Stimulated activated naive CD8-positive, alpha-beta T cell treated with anti-CD3 and anti-CD28 coated beads, Interleukin-15, amount 100 ng/mL, for 72 hours (primary cell): ENCODE results near the gene PIK3IP1.
"Not testable (repeated sequence)": the region's sequence is repeated elsewhere in the genome, so short reads cannot be mapped to it uniquely, and the experiment has no call there.

Source experiments
- ATAC-seq: fragments of 150-1000 bp; cut with Tn5 transposase; 2 replicates; pipeline ENCODE4 v1.10.0; 2021; ENCODE audit warnings: mild to moderate bottlenecking, moderate library complexity
- DNase-seq, 2 donors: peaks; one replicate each; pipeline ENCODE4 v3.0.0; 2021 to 2022
- H3K27ac Mint-ChIP-seq, 2 donors: one replicate each; pipeline ENCODE4 v1.8.0; 2022; ENCODE audit warnings: mild to moderate bottlenecking in 2 of 2, mixed read lengths in 2 of 2, moderate library complexity in 2 of 2
- H3K27me3 Mint-ChIP-seq: one replicate; pipeline ENCODE4 v1.8.0; 2022; ENCODE audit warnings: mixed read lengths
- H3K4me1 Mint-ChIP-seq: one replicate; pipeline ENCODE4 v1.8.0; 2022; ENCODE audit warnings: mild to moderate bottlenecking, mixed read lengths
- H3K4me3 Mint-ChIP-seq, 2 donors: one replicate each; pipeline ENCODE4 v1.8.0; 2022; ENCODE audit warnings: mild to moderate bottlenecking in 2 of 2, mixed read lengths in 2 of 2, moderate library complexity in 1 of 2
- H3K9me3 Mint-ChIP-seq, 2 donors: one replicate each; pipeline ENCODE4 v1.8.0; 2022; ENCODE audit warnings: mixed read lengths in 2 of 2

PIK3IP1 gene

DNA sequence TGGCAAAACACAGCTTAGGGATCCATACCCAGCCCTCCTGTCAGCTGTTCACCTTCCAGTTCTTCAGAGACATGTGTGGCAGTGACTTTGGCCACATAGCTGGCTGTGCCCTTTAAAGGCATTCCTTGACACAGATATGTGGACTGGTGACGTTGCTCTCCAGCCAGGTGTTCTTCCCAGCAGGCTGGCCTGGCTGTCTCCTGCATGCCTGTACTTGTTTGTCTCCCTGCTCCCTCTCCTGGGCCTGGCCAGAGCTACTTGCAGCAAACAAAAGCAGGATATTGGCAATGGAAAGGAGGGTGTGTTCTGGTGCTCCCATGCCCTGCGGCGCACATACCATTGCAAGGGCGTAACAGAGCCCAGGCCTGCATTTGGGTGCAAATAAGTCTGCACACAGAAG lies 38.3 kb downstream of the PIK3IP1 start:
- Mint-ChIP-seq H3K9me3 (no peaks in the 10 kb centered on the region), H3K4me3 (no peak overlapping the region), H3K27ac (no peak overlapping the region), H3K4me1 (peaks cover 8% of the 10 kb centered on the region), H3K27me3 (no peaks in the 10 kb centered on the region)
- DNase-seq (no peak), ATAC-seq (no peak)

DNA sequence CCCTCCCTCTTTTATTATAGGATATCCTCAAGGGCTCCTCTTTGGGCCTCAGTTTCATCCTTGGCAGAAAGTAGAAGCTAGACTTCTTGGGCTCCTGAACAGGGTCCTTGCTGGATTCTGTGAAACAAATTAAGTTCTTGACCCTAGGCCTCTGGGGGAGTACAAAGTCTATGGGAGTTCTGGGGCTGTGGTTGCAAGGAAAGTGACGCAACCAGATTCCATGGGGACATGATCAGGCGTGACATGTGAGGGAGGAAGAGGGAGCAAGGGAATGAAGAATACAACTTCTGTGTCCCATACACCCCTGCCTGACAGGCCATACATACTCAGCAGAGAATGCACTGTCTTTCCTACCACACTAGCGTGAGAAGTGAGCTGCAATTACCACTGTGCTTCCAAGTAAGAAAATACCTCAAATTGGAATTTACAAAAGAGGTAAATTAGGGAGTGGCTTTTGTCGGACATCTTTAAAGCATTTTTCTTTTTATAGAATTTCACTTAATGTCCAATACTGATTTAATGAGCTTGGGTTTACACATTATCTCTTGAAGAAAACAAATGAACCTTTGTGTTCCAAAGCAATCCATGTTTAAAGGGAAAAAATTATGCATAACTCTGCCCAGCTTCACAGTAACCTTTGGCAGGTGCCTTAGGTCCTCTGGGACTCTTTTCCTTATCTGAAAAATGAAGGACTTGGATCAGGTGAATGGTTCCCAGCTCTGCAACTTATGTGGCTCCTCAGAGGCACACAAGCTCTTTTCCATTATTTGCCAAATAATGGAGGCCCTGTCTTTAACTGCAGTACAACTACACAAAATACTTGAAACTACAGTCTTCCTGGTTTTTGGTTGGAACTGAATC lies 41.3 kb downstream of the PIK3IP1 start:
- H3K4me3 Mint-ChIP-seq, result no peak overlapping the region
- no peaks in the 10 kb centered on the region for H3K27me3 Mint-ChIP-seq
- ATAC-seq (no peak), DNase-seq (no peak)
- H3K27ac Mint-ChIP-seq, result no peak overlapping the region
- H3K9me3 Mint-ChIP-seq, result no peaks in the 10 kb centered on the region
- peaks cover 29% of the 10 kb centered on the region for H3K4me1 Mint-ChIP-seq

- no peaks in the 10 kb centered on the region for H3K27me3 Mint-ChIP-seq
- DNase-seq (no peak), ATAC-seq (no peak)
- H3K4me3 Mint-ChIP-seq, result no peak overlapping the region
- no peaks in the 10 kb centered on the region for H3K9me3 Mint-ChIP-seq
- peaks cover 27% of the 10 kb centered on the region for H3K4me1 Mint-ChIP-seq
- peak overlapping the region in 1 of 2 donors; percentile 34 for H3K27ac Mint-ChIP-seq
These were observed 43.0 kb downstream of the PIK3IP1 start for GRCh38 chr22:31248965-31249958.

GRCh38 chr22:31248138-31248745 lies 44.0 kb downstream of the PIK3IP1 start:
- Mint-ChIP-seq H3K4me1 (peaks cover 25% of the 10 kb centered on the region), H3K27ac (peak overlapping the region in 1 of 2 donors; percentile 92), H3K9me3 (no peaks in the 10 kb centered on the region), H3K27me3 (no peaks in the 10 kb centered on the region), H3K4me3 (peak overlapping the region; percentile 40 to 81)
- DNase-seq (peak; percentile 17 to 35), ATAC-seq (peak; percentile 92)

GRCh38 chr22:31247726-31248125 lies 44.6 kb downstream of the PIK3IP1 start:
- H3K27ac Mint-ChIP-seq, result peak overlapping the region in 1 of 2 donors; percentile 92
- ATAC-seq, result no peak
- peaks cover 25% of the 10 kb centered on the region for H3K4me1 Mint-ChIP-seq
- no peak for DNase-seq
- H3K27me3 Mint-ChIP-seq, result no peaks in the 10 kb centered on the region
- peak overlapping the region; percentile 40 to 81 for H3K4me3 Mint-ChIP-seq
- H3K9me3 Mint-ChIP-seq, result no peaks in the 10 kb centered on the region

DNA sequence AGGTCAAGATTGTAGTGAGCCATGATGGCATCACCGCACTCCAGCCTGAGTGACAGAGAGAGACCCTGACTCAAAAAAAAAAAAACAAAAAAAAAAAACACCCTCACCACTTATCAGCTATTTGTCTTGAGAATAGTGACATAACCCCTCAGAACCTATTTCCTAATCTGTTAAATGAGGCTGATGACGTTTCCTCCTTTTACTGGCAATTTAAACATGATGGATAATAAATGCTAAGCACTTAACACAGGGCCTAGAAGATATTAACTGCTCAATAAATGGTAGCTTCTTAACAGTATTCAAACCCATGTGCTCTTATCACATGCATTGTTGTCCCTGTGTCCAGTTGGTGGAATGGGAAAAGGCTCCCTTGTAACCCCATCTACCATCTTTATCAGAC lies 45.6 kb downstream of the PIK3IP1 start:
- Mint-ChIP-seq H3K27ac (no peak overlapping the region), H3K27me3 (no peaks in the 10 kb centered on the region), H3K9me3 (no peaks in the 10 kb centered on the region), H3K4me1 (peaks cover 25% of the 10 kb centered on the region), H3K4me3 (no peak overlapping the region)
- DNase-seq (no peak), ATAC-seq (no peak)

- H3K27ac Mint-ChIP-seq, DNase-seq, H3K27me3 Mint-ChIP-seq, H3K9me3 Mint-ChIP-seq, H3K4me3 Mint-ChIP-seq, ATAC-seq: not testable (repeated sequence)
- peaks cover 30% of the 10 kb centered on the region for H3K4me1 Mint-ChIP-seq
These were observed 46.3 kb downstream of the PIK3IP1 start for GRCh38 chr22:31245998-31246397.

GRCh38 chr22:31244943-31245451 lies 47.3 kb downstream of the PIK3IP1 start:
- no peak for ATAC-seq
- H3K4me3 Mint-ChIP-seq, result no peak overlapping the region
- no peak for DNase-seq
- no peak overlapping the region for H3K27ac Mint-ChIP-seq
- no peaks in the 10 kb centered on the region for H3K27me3 Mint-ChIP-seq
- no peaks in the 10 kb centered on the region for H3K9me3 Mint-ChIP-seq
- H3K4me1 Mint-ChIP-seq, result peaks cover 30% of the 10 kb centered on the region

DNA sequence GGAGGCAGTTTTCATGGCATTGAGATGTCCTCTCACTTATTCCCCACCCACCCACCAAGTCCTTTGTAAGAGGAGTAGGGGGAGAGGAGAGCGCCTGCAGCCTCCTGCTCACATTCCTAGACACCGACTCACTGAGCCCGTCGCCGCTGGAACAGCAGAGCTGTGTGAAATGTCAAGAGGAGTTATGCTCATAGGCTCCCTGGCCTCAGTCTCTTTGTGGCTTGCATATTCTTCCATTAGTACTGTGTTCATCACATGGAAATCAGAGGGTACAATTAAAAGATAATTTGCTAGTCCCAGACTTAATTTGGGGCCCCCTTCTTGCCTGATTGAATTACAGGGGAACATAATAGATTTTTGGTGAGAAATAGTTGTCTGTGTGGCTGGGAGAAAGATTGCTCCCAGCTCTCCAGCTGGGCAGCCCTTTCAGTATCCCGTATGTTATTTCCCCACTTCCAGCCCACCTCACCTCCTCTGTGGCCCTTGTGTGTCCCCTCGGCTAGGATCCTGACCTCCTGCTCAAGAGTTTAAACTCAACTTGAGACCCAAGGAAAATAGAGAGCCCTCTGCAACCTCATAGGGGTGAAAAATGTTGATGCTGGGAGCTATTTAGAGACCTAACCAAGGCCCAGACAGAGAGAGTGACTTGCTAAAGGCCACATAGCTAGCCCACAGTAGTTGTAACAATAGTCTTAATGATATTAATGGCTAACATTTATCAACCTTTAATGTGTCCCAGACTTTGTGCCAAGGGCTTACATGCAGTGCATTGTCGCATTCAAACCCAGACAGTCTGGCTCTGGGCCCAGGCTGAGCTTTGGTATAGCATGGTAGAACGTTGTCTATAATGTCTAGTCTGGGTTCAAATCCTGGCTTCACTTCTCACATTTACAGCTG lies 48.0 kb downstream of the PIK3IP1 start:
- H3K4me3 Mint-ChIP-seq, result no peak overlapping the region
- no peak for ATAC-seq
- H3K4me1 Mint-ChIP-seq, result peaks cover 30% of the 10 kb centered on the region
- H3K27ac Mint-ChIP-seq, result no peak overlapping the region
- no peak for DNase-seq
- no peaks in the 10 kb centered on the region for H3K9me3 Mint-ChIP-seq
- no peaks in the 10 kb centered on the region for H3K27me3 Mint-ChIP-seq

- Mint-ChIP-seq H3K4me1 (peaks cover 22% of the 10 kb centered on the region), H3K27me3 (no peaks in the 10 kb centered on the region), H3K9me3 (no peaks in the 10 kb centered on the region), H3K4me3 (no peak overlapping the region), H3K27ac (no peak overlapping the region)
- ATAC-seq (no peak), DNase-seq (no peak)
These were observed 48.8 kb downstream of the PIK3IP1 start for GRCh38 chr22:31243339-31244045.

DNA sequence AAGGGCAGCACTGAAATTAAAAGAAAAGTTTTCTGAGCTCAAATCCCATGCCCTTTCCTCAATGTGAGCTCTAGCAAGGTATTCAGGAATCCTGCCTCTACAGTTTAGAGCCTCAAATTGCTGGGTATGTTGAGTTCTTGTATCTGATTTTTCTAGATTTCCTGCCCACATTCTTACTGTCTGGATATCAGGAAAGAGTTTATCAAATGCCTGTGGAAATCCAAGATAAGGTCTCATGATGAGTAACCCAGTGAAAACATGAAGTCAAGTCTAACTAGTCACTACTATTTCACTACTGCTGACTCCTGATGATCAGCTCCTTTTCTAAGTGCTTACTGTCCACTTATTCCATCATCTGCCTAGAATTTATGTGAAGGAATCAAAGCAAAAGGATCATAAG lies 50.4 kb downstream of the PIK3IP1 start:
- Mint-ChIP-seq H3K27me3 (no peaks in the 10 kb centered on the region), H3K27ac (no peak overlapping the region), H3K4me1 (peaks cover 9% of the 10 kb centered on the region), H3K9me3 (no peaks in the 10 kb centered on the region), H3K4me3 (no peak overlapping the region)
- DNase-seq (no peak), ATAC-seq (no peak)

GRCh38 chr22:31241200-31241599 lies 51.1 kb downstream of the PIK3IP1 start:
- Mint-ChIP-seq H3K9me3 (no peaks in the 10 kb centered on the region), H3K27me3 (no peaks in the 10 kb centered on the region), H3K4me3 (no peak overlapping the region), H3K4me1 (peaks cover 5% of the 10 kb centered on the region), H3K27ac (no peak overlapping the region)
- no peak for ATAC-seq
- DNase-seq, result no peak

- ATAC-seq, result no peak
- DNase-seq, result no peak
- Mint-ChIP-seq H3K4me3 (no peak overlapping the region), H3K9me3 (no peaks in the 10 kb centered on the region), H3K27ac (peak overlapping the region in 1 of 2 donors; percentile 71), H3K4me1 (peaks cover 5% of the 10 kb centered on the region), H3K27me3 (no peaks in the 10 kb centered on the region)
These were observed 52.4 kb downstream of the PIK3IP1 start for GRCh38 chr22:31239771-31240370.

- ATAC-seq, result peak; percentile 76
- no peak for DNase-seq
- no peak overlapping the region for H3K4me3 Mint-ChIP-seq
- H3K27me3 Mint-ChIP-seq, result no peaks in the 10 kb centered on the region
- H3K27ac Mint-ChIP-seq, result no peak overlapping the region
- H3K9me3 Mint-ChIP-seq, result no peaks in the 10 kb centered on the region
- H3K4me1 Mint-ChIP-seq, result peaks cover 12% of the 10 kb centered on the region
These were observed 54.2 kb downstream of the PIK3IP1 start for GRCh38 chr22:31238057-31238456.
